ENCODE data around the gene ST3GAL5. TPM values are rescaled to one million over a fixed set of nuclear protein-coding genes. Genes with fewer than 3 reads are reported as not detected.
A peak's percentile ranks its signal among the peaks of the same experiment; 100 is the strongest.

The ST3GAL5 gene
- total RNA-seq, 2 experiments from 2014 or later, result 21.1 to 21.5 TPM

DNA sequence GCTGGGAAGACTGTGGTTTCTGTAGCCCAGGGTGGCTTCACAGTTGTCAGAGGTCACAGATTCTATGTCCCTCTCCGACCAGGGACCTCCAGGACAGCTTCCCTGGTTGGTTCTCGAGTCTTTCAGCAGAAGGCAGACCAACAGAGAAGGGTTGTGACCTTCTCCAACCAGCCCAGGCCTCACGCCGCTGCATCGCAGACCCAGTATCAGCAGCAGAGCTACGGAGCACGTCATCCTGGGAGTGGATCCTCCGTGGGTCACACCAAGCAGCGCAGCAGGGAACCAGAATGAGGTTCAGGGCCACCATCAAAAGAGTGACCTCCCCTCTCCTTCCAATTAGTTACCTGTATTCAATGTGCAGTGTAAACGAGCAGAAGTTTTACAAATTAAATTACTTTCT, 49.3 kb downstream of the ST3GAL5 start:
- DNase-seq (no peak), ATAC-seq (no peak)
- Mint-ChIP-seq H3K4me3 (no peak overlapping the region), H3K27me3 (no peaks in the 10 kb centered on the region), H3K27ac (peak overlapping the region; percentile 52), H3K4me1 (ENCODE audit: low read depth) (peaks cover 19% of the 10 kb centered on the region), H3K9me3 (peaks cover 3% of the 10 kb centered on the region), H3K36me3 (ENCODE audit: low read depth) (peaks cover 27% of the 10 kb centered on the region)
- intact Hi-C loops (cut with micrococcal nuclease), result no loop called here
- TF ChIP-seq, protein P1, sequence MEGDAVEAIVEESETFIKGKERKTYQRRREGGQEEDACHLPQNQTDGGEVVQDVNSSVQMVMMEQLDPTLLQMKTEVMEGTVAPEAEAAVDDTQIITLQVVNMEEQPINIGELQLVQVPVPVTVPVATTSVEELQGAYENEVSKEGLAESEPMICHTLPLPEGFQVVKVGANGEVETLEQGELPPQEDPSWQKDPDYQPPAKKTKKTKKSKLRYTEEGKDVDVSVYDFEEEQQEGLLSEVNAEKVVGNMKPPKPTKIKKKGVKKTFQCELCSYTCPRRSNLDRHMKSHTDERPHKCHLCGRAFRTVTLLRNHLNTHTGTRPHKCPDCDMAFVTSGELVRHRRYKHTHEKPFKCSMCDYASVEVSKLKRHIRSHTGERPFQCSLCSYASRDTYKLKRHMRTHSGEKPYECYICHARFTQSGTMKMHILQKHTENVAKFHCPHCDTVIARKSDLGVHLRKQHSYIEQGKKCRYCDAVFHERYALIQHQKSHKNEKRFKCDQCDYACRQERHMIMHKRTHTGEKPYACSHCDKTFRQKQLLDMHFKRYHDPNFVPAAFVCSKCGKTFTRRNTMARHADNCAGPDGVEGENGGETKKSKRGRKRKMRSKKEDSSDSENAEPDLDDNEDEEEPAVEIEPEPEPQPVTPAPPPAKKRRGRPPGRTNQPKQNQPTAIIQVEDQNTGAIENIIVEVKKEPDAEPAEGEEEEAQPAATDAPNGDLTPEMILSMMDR (IDR thresholded peaks at IDR 0.05), result no peak
- POLR2A ChIA-PET, result interaction anchor here (0.8 to 1.5 kb wide), 3 partner anchors 7 to 14 kb away, joined by 3 to 6 read pairs (median 4); no protein-coding TSS in a partner anchor
- CTCF ChIA-PET, result interaction anchor here (0.7 to 5.0 kb wide), 4 partner anchors 10 to 49 kb away, joined by 3 to 22 read pairs (median 9); partner anchors contain the start of gene ST3GAL5

DNA sequence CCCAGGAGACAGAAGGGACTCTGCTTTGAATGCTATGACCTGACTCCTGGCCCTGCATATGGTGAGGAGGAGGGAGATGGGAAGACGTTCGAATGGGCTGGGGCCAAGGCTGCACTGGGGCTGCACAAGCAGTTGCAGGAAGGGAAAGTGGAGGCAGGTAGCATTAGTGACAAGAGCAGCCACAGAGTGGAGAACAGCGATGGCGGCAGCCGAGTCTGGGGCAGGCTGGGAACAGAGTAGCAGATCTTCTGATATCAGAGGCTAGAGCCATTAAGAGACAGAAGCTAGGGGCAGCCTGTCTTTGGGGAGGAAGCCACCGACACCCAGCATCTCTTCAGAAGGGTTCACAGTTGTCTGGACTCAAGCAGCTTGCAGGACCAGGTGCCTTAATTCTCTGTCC, 50.1 kb downstream of the ST3GAL5 start:
- no peaks in the 10 kb centered on the region for H3K27me3 Mint-ChIP-seq
- POLR2A ChIA-PET, result no interaction called here

DNA sequence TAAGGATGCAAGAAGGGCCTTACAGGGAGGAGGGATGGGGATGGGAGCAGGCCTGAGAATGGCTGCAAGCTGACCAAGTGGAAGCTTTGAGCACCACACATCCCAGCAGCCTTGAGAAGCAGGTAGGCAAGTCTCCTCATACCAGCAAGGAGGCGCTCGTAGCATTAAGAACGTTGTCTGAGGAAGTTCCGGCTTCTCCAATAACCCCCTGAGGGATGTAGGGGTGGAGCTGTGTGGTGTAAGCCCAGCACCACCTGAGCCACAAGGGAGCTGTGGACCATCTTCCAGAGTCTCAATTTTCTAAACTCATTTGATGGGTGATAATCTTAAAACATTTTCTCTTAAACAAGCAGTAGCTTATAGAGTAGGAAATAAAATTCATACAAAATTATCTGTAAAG, 50.6 kb downstream of the ST3GAL5 start:
- Mint-ChIP-seq H3K9me3 (no peaks in the 10 kb centered on the region), H3K4me3 (no peak overlapping the region)
- POLR2A ChIA-PET, result no interaction called here

More for the DNA sequence above, 50.1 kb downstream of the ST3GAL5 start:
- Mint-ChIP-seq H3K4me1 (ENCODE audit: low read depth) (peaks cover 19% of the 10 kb centered on the region), H3K27ac (peak overlapping the region; percentile 6), H3K36me3 (ENCODE audit: low read depth) (peaks cover 21% of the 10 kb centered on the region), H3K4me3 (no peak overlapping the region), H3K9me3 (peaks cover 3% of the 10 kb centered on the region)
- intact Hi-C loops (cut with micrococcal nuclease), result no loop called here
- CTCF ChIA-PET, result interaction anchor here (1.0 to 5.0 kb wide), 4 partner anchors 11 to 50 kb away, joined by 3 to 22 read pairs (median 9); partner anchors contain the start of gene ST3GAL5
- DNase-seq, result no peak
- ATAC-seq, result no peak
- TF ChIP-seq, protein P1 (IDR thresholded peaks at IDR 0.05), result no peak

DNA sequence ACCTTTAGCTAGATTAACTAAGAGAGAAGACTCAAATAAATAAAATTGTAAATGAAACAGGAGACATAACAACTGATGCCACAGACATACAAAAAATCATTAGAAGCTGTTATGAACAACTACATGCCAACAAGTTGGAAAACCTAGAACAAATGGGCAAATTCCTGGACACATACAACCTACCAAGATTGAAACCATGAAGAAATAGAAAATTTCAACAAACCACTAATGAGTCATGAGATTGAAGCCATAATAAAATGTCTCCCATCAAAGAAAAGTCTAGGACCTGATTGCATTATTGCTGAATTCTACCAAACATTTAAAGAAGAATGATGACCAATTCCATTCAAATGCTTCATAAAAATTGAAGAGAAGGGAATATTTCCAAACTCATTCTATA, 54.3 kb downstream of the ST3GAL5 start:
- Mint-ChIP-seq H3K4me1 (ENCODE audit: low read depth) (peaks cover 18% of the 10 kb centered on the region), H3K27me3 (no peaks in the 10 kb centered on the region), H3K27ac (no peak overlapping the region), H3K4me3 (no peak overlapping the region), H3K36me3 (ENCODE audit: low read depth) (peaks cover 1% of the 10 kb centered on the region), H3K9me3 (no peaks in the 10 kb centered on the region)
- DNase-seq (no peak), ATAC-seq (no peak)
- ChIA-PET POLR2A (no interaction called here), CTCF (interaction anchor here (1.1 kb wide), 1 partner anchor 54 kb away, joined by 7 read pairs; the partner anchor contains the start of gene ST3GAL5)
- TF ChIP-seq, protein P1 (IDR thresholded peaks at IDR 0.05), result no peak
- intact Hi-C loops (cut with micrococcal nuclease), result no loop called here

More for the DNA sequence above, 50.6 kb downstream of the ST3GAL5 start:
- H3K27ac Mint-ChIP-seq, result no peak overlapping the region
- peaks cover 19% of the 10 kb centered on the region for H3K4me1 Mint-ChIP-seq (ENCODE audit: low read depth)
- DNase-seq, result no peak
- peaks cover 16% of the 10 kb centered on the region for H3K36me3 Mint-ChIP-seq (ENCODE audit: low read depth)
- no peak for ATAC-seq
- TF ChIP-seq, protein P1 (IDR thresholded peaks at IDR 0.05), result no peak
- intact Hi-C loops (cut with micrococcal nuclease), result no loop called here
- CTCF ChIA-PET, result interaction anchor here (1.0 to 5.0 kb wide), 4 partner anchors 11 to 50 kb away, joined by 3 to 22 read pairs (median 9); partner anchors contain the start of gene ST3GAL5
- H3K27me3 Mint-ChIP-seq, result no peaks in the 10 kb centered on the region

DNA sequence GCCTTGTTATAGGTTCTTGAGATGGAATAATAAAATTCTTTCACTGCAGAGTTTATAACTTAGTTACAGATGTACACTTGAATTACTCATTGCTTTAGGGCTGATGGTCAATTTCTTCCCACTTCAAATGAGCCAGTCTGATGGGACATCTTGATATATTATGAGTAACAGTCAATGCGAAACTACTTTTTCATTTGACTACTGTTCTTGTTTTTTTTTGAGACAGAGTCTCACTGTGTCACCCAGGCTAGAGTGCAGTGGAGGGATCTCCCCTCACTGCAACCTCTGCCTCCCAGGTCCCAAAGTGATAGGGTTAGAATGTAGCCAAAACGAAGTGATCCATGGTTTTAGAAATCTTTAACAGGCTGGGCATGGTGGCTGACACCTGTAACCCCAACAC, 57.1 kb downstream of the ST3GAL5 start:
- DNase-seq (no peak), ATAC-seq (peak; percentile 32)
- TF ChIP-seq, protein P1 (IDR thresholded peaks at IDR 0.05), result no peak
- intact Hi-C loops (cut with micrococcal nuclease), result no loop called here
- ChIA-PET POLR2A (interaction anchor here (0.6 to 2.2 kb wide), 5 partner anchors 8 to 802 kb away, joined by 3 to 10 read pairs (median 3); partner anchors contain the start of gene ST3GAL5), CTCF (interaction anchor here (0.7 to 10.7 kb wide), 11 partner anchors 11 to 248 kb away, joined by 3 to 186 read pairs (median 6); partner anchors contain the start of gene ST3GAL5)
- Mint-ChIP-seq H3K27ac (no peak overlapping the region), H3K4me1 (ENCODE audit: low read depth) (peaks cover 28% of the 10 kb centered on the region), H3K27me3 (peaks cover 2% of the 10 kb centered on the region), H3K4me3 (no peak overlapping the region), H3K9me3 (no peaks in the 10 kb centered on the region), H3K36me3 (ENCODE audit: low read depth) (no peaks in the 10 kb centered on the region)
